Measurements from ENCODE around the gene ARVCF. TPM values are rescaled to one million over a fixed set of nuclear protein-coding genes. Genes with fewer than 3 reads are reported as not detected.

Gene ARVCF
- polyA plus RNA-seq, 1 of the 3 experiments (the other 2 are of a cell fraction), result 27.4 TPM

DNA sequence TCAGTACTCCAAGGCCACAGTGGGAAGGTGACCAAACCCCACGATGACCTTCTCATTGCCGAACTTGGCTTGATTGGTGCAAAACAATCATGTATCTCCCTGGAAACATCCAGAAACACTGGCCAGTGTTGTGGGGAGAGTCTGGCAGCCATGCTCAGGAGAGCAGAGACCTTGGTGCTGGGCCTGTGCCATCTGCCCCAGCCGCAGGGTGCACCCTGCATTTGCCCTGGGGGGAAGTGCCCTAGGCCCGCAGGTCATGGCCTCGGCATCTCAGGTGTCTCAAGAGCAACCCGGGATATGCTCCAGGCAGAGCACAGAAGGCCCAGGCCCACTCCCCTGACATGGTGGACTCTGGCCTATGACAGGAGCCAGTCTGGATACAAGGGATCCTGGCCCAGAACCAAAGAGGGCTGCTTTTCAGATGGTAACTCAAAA, 23.7 kb downstream of the ARVCF start:
- Histone ChIP-seq H3K27me3 (ENCODE audit: insufficient read depth) (no peaks in the 10 kb centered on the region), H4K20me1 (ENCODE audit: insufficient read depth) (no peaks in the 10 kb centered on the region), H3K4me3 (ENCODE audit: low read depth in 2 of 2, low read length in 1 of 2) (no peak overlapping the region), H3K79me2 (ENCODE audit: insufficient read depth) (no peaks in the 10 kb centered on the region), H3K9me2 (no peaks in the 10 kb centered on the region), H3K36me3 (replicated peaks in 1 of 2; ENCODE audit: control insufficient read depth in 1 of 2, insufficient read depth in 2 of 2, low read length in 1 of 2) (no peaks in the 10 kb centered on the region), H3K9me3 (no peaks in the 10 kb centered on the region), H3F3A (replicated peaks; ENCODE audit: insufficient read depth) (no peaks in the 10 kb centered on the region), H3K27ac (ENCODE audit: low read depth in 2 of 2, low read length in 1 of 2) (peak overlapping the region in 1 of 2 experiments; percentile 18; a peak in 1 of 4 replicates), H2AFZ (ENCODE audit: low read depth) (no peak overlapping the region), H3K4me1 (ENCODE audit: control insufficient read depth in 1 of 2, insufficient read depth in 2 of 2, low read depth in 1 of 2, low read length in 1 of 2) (peaks cover 0 to 75% of the 10 kb centered on the region in 2 experiments; a peak in 2 of 4 replicates), H3K9ac (no peak overlapping the region), H3K4me2 (no peak overlapping the region)
- ChIA-PET CTCF (interaction anchor here (16.4 kb wide), 1 partner anchor 19 kb away, joined by 224 read pairs; no protein-coding TSS in a partner anchor), POLR2A (no interaction called here)
- DNase-seq, result no peak
- TF ChIP-seq TEAD4 (IDR thresholded peaks at IDR 0.05; ENCODE audit: borderline replicate concordance, insufficient read depth), result no peak
- TF ChIP-seq ELF1 (IDR thresholded peaks at IDR 0.05), result no peak
- TF ChIP-seq, protein P1, sequence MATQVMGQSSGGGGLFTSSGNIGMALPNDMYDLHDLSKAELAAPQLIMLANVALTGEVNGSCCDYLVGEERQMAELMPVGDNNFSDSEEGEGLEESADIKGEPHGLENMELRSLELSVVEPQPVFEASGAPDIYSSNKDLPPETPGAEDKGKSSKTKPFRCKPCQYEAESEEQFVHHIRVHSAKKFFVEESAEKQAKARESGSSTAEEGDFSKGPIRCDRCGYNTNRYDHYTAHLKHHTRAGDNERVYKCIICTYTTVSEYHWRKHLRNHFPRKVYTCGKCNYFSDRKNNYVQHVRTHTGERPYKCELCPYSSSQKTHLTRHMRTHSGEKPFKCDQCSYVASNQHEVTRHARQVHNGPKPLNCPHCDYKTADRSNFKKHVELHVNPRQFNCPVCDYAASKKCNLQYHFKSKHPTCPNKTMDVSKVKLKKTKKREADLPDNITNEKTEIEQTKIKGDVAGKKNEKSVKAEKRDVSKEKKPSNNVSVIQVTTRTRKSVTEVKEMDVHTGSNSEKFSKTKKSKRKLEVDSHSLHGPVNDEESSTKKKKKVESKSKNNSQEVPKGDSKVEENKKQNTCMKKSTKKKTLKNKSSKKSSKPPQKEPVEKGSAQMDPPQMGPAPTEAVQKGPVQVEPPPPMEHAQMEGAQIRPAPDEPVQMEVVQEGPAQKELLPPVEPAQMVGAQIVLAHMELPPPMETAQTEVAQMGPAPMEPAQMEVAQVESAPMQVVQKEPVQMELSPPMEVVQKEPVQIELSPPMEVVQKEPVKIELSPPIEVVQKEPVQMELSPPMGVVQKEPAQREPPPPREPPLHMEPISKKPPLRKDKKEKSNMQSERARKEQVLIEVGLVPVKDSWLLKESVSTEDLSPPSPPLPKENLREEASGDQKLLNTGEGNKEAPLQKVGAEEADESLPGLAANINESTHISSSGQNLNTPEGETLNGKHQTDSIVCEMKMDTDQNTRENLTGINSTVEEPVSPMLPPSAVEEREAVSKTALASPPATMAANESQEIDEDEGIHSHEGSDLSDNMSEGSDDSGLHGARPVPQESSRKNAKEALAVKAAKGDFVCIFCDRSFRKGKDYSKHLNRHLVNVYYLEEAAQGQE (IDR thresholded peaks at IDR 0.05; ENCODE audit: low read depth, low read length), result no peak
- no peak for TF ChIP-seq FOSL2 (IDR thresholded peaks at IDR 0.05; ENCODE audit: borderline replicate concordance, low read depth)
- no peak for TF ChIP-seq RCOR1 (IDR thresholded peaks at IDR 0.05; ENCODE audit: low read length)
- no peak for TF ChIP-seq CHD2 (IDR thresholded peaks at IDR 0.05; ENCODE audit: low read length, partially characterized antibody)
- TF ChIP-seq FOXJ3 (CRISPR knock-in tag; IDR thresholded peaks at IDR 0.05), result no peak
- no peak for TF ChIP-seq MXI1 (IDR thresholded peaks at IDR 0.05; ENCODE audit: low read depth, low read length)
- no peak for TF ChIP-seq MEF2A (IDR thresholded peaks at IDR 0.05; ENCODE audit: borderline replicate concordance, low read depth)
- TF ChIP-seq JUND (IDR thresholded peaks at IDR 0.05), result no peak
- no peak for TF ChIP-seq GABPA (IDR thresholded peaks at IDR 0.05; ENCODE audit: low read depth)
- TF ChIP-seq, protein P2, sequence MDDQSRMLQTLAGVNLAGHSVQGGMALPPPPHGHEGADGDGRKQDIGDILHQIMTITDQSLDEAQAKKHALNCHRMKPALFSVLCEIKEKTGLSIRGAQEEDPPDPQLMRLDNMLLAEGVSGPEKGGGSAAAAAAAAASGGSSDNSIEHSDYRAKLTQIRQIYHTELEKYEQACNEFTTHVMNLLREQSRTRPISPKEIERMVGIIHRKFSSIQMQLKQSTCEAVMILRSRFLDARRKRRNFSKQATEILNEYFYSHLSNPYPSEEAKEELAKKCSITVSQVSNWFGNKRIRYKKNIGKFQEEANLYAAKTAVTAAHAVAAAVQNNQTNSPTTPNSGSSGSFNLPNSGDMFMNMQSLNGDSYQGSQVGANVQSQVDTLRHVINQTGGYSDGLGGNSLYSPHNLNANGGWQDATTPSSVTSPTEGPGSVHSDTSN (IDR thresholded peaks at IDR 0.05), result no peak
- TF ChIP-seq GATA2 (CRISPR knock-in tag; IDR thresholded peaks at IDR 0.05), result no peak
- WGBS (ENCODE audit: low lambda C conversion rate), result 50% methylated on average over 1 of the region's 6 CpGs

DNA sequence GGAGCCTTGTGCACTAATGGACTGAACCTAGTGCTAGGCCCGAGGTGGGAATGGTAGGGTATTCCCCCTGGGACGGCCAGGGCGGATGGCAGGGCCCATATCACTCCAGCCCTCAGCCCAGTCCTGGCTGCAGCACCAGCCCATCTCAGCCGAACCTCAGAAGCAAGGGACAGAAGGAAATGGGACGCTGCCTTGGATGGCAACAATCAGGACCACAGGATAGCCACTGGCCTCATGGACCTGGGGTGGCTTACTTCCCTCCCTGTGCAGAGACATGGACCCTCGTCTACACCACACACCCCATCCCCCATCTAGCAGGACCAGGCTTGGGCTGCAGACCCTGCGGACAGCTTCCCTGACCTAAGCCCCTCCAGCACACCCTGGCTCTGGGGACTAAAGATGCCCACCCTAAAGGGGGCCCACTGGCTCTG, 24.1 kb downstream of the ARVCF start:
- no peaks in the 10 kb centered on the region for H3K36me3 ChIP-seq (replicated peaks in 1 of 2; ENCODE audit: control insufficient read depth in 1 of 2, insufficient read depth in 2 of 2, low read length in 1 of 2)
- TF ChIP-seq FOXJ3 (CRISPR knock-in tag; IDR thresholded peaks at IDR 0.05), result no peak
- no peak for TF ChIP-seq EP300 (IDR thresholded peaks at IDR 0.05; ENCODE audit: borderline replicate concordance in 1 of 2, low read depth in 1 of 2, low read length in 1 of 2)
- TF ChIP-seq RXRA (IDR thresholded peaks at IDR 0.05; ENCODE audit: borderline replicate concordance, low read depth), result no peak
- no peak for TF ChIP-seq EZH2phosphoT487 (IDR thresholded peaks at IDR 0.05; ENCODE audit: borderline replicate concordance, low read depth)
- H3K79me2 ChIP-seq (ENCODE audit: insufficient read depth), result no peaks in the 10 kb centered on the region
- no peak for DNase-seq
- peaks cover 0 to 71% of the 10 kb centered on the region in 2 experiments; a peak in 2 of 4 replicates for H3K4me1 ChIP-seq (ENCODE audit: control insufficient read depth in 1 of 2, insufficient read depth in 2 of 2, low read depth in 1 of 2, low read length in 1 of 2)
- no peak overlapping the region for H3K4me2 ChIP-seq
- H3K9me2 ChIP-seq, result no peaks in the 10 kb centered on the region
- H3K9me3 ChIP-seq, result no peaks in the 10 kb centered on the region
- no peaks in the 10 kb centered on the region for H3K27me3 ChIP-seq (ENCODE audit: insufficient read depth)
- 83% methylated on average over 1 of the region's 7 CpGs for WGBS (ENCODE audit: low lambda C conversion rate)
- ChIA-PET CTCF (interaction anchor here (0.8 to 16.4 kb wide), 3 partner anchors 20 to 44 kb away, joined by 3 to 224 read pairs (median 15); no protein-coding TSS in a partner anchor), POLR2A (no interaction called here)
- no peak overlapping the region for H3K4me3 ChIP-seq (ENCODE audit: low read depth in 2 of 2, low read length in 1 of 2)
- no peak overlapping the region for H3K9ac ChIP-seq
- no peaks in the 10 kb centered on the region for H3F3A ChIP-seq (replicated peaks; ENCODE audit: insufficient read depth)
- H3K27ac ChIP-seq (ENCODE audit: low read depth in 2 of 2, low read length in 1 of 2), result peak overlapping the region in 1 of 2 experiments; percentile 18; a peak in 1 of 4 replicates
- H4K20me1 ChIP-seq (ENCODE audit: insufficient read depth), result no peaks in the 10 kb centered on the region
- H2AFZ ChIP-seq (ENCODE audit: low read depth), result no peak overlapping the region

All from SK-N-SH (cell line).